HepG2 (cell line): Measurements from ENCODE around the gene WDR31. TPM values are rescaled to one million over a fixed set of nuclear protein-coding genes. Genes with fewer than 3 reads are reported as not detected.

ENCODE experiments used
- AFF4 ChIP-seq: sonication (generic); formaldehyde crosslinking; IDR thresholded peaks from 2 replicates; pipeline ENCODE4 v1.4.0; 2020; ENCODE audit warnings: missing genetic modification reagents
- BCL6 ChIP-seq: IDR thresholded peaks from 2 replicates; pipeline ENCODE4 v1.6.1; 2016; ENCODE audit warnings: missing genetic modification reagents, missing compliant biosample characterization
- BRF2 ChIP-seq: sonication (generic); formaldehyde crosslinking; IDR thresholded peaks from 2 replicates; pipeline ENCODE4 v1.8.1; 2022; ENCODE audit warnings: mild to moderate bottlenecking, missing genetic modification reagents
- DDIT3 ChIP-seq: sonication (generic); formaldehyde crosslinking; IDR thresholded peaks from 2 replicates; pipeline ENCODE4 v1.4.0; 2020; ENCODE audit warnings: mild to moderate bottlenecking, missing genetic modification reagents
- GZF1 ChIP-seq: sonication (generic); formaldehyde crosslinking; IDR thresholded peaks from 2 replicates; pipeline ENCODE4 v1.5.1; 2020; ENCODE audit warnings: mild to moderate bottlenecking, missing genetic modification reagents
- HMGA1 ChIP-seq: sonication (generic); formaldehyde crosslinking; conservative IDR thresholded peaks from 2 replicates; pipeline ENCODE4 v1.4.0; 2020; ENCODE audit warnings: missing genetic modification reagents
- MAFF ChIP-seq: IDR thresholded peaks from 2 replicates; pipeline ENCODE4 v1.6.1; 2011; ENCODE audit warnings: low read depth, low read length, improper control_type of control experiment
- MEIS1 ChIP-seq: sonication (generic); formaldehyde crosslinking; IDR thresholded peaks from 2 replicates; pipeline ENCODE4 v1.9.0; 2021; ENCODE audit warnings: mild to moderate bottlenecking, missing genetic modification reagents, moderate library complexity, borderline replicate concordance
- MEIS2 ChIP-seq: sonication (generic); formaldehyde crosslinking; IDR thresholded peaks from 2 replicates; pipeline ENCODE4 v1.9.0; 2021; ENCODE audit warnings: mild to moderate bottlenecking, missing genetic modification reagents
- MIER3 ChIP-seq: IDR thresholded peaks from 2 replicates; pipeline ENCODE4 v1.6.1; 2016; ENCODE audit warnings: missing compliant biosample characterization, borderline replicate concordance
- MZF1 ChIP-seq: sonication (generic); formaldehyde crosslinking; IDR thresholded peaks from 2 replicates; pipeline ENCODE4 v1.8.1; 2023; ENCODE audit warnings: mild to moderate bottlenecking, missing genetic modification reagents, borderline replicate concordance
- NR2F2 ChIP-seq: IDR thresholded peaks from 2 replicates; pipeline ENCODE4 v1.6.1; 2012; ENCODE audit warnings: low read depth, inconsistent platforms, borderline replicate concordance
- POLR2A ChIP-seq, 2 experiments: IDR thresholded peaks; 2 replicates each; pipeline ENCODE4 v1.6.1; 2011; ENCODE audit warnings: low read depth in 2 of 2, low read length in 2 of 2, mild to moderate bottlenecking in 1 of 2, moderate library complexity in 1 of 2; ENCODE audit not compliant: insufficient read depth in 1 of 2
- RARA ChIP-seq: IDR thresholded peaks from 2 replicates; pipeline ENCODE4 v1.6.1; 2016; ENCODE audit warnings: missing genetic modification reagents, missing compliant biosample characterization
- SAP130 ChIP-seq: IDR thresholded peaks from 2 replicates; pipeline ENCODE4 v1.6.1; 2016; ENCODE audit warnings: low read depth
- SUZ12 ChIP-seq: fragments of 150-350 bp; IDR thresholded peaks from 2 replicates; pipeline ENCODE4 v1.6.1; 2014; ENCODE audit warnings: low read depth, low read length
- TCF12 ChIP-seq, 2 experiments: fragments of 450-650 bp in 1 of 2; sonication (generic) in 1 of 2; formaldehyde crosslinking in 1 of 2; IDR thresholded peaks; 2 replicates each; pipeline versions ENCODE4 v1.6.1 to v1.8.0; 2017 to 2022; ENCODE audit warnings: antibody characterized with exemption in 1 of 2, mild to moderate bottlenecking in 1 of 2, missing genetic modification reagents in 1 of 2, moderate library complexity in 1 of 2
- TCF7L2 ChIP-seq: IDR thresholded peaks from 2 replicates; pipeline ENCODE4 v1.6.1; 2011; ENCODE audit warnings: mild to moderate bottlenecking, low read depth, low read length, moderate library complexity
- TOE1 ChIP-seq: sonication (generic); formaldehyde crosslinking; IDR thresholded peaks from 2 replicates; pipeline ENCODE4 v1.4.0; 2020; ENCODE audit warnings: mild to moderate bottlenecking, missing genetic modification reagents
- TOPORS ChIP-seq: sonication (generic); formaldehyde crosslinking; IDR thresholded peaks from 2 replicates; pipeline ENCODE4 v1.8.0; 2023; ENCODE audit warnings: mild to moderate bottlenecking, missing genetic modification reagents
- TSC22D2 ChIP-seq: sonication (generic); formaldehyde crosslinking; IDR thresholded peaks from 2 replicates; pipeline ENCODE4 v1.5.1; 2020; ENCODE audit warnings: missing genetic modification reagents, mild to moderate bottlenecking, borderline replicate concordance
- ZFP1 ChIP-seq: IDR thresholded peaks from 2 replicates; pipeline ENCODE4 v1.6.1; 2016
- ZNF616 ChIP-seq: sonication (generic); formaldehyde crosslinking; IDR thresholded peaks from 2 replicates; pipeline ENCODE4 v1.5.0; 2020; ENCODE audit warnings: low read depth, mild to moderate bottlenecking, missing genetic modification reagents
- ZNF737 ChIP-seq: sonication (generic); formaldehyde crosslinking; IDR thresholded peaks from 2 replicates; pipeline ENCODE4 v1.5.0; 2020; ENCODE audit warnings: missing genetic modification reagents, mild to moderate bottlenecking, borderline replicate concordance
- ZNF766 ChIP-seq: sonication (generic); formaldehyde crosslinking; IDR thresholded peaks from 2 replicates; pipeline ENCODE4 v1.5.0; 2020; ENCODE audit warnings: missing genetic modification reagents, borderline replicate concordance
- ZNF773 ChIP-seq: sonication (generic); formaldehyde crosslinking; IDR thresholded peaks from 2 replicates; pipeline ENCODE4 v1.4.0; 2020; ENCODE audit warnings: missing genetic modification reagents, borderline replicate concordance
- polyA plus RNA-seq, 8 experiments: library from polyadenylated mRNA; depleted of rRNA in 3 of 8; stranded (reverse) in 7 of 8; unstranded in 1 of 8; fragments of >200 nt; fragmentation: Illumina TruSeq in 4 of 8; extraction: Trizol in 4 of 8; gene quantifications; 2 replicates each; pipeline versions ENCODE4 v1.2.1 to v1.2.3, GENCODE V29; 2011 to 2016; ENCODE audit warnings: low read depth in 4 of 8, missing spikeins in 1 of 8, mixed read lengths in 1 of 8; ENCODE audit not compliant: insufficient read depth in 1 of 8
- total RNA-seq, 5 experiments: library from RNA; depleted of rRNA; stranded (reverse); fragments of >200 nt; fragmentation: Illumina TruSeq; extraction: Trizol; gene quantifications; 2 replicates each; pipeline ENCODE4 v1.2.3, GENCODE V29; 2016; ENCODE audit warnings: low read depth in 1 of 5

Gene WDR31
- total and polyA plus RNA-seq, 2 of the 13 experiments (the other 11 are each of a cell fraction or from before 2014, with no cell fraction given), result 0.33 to 1.7 TPM

DNA sequence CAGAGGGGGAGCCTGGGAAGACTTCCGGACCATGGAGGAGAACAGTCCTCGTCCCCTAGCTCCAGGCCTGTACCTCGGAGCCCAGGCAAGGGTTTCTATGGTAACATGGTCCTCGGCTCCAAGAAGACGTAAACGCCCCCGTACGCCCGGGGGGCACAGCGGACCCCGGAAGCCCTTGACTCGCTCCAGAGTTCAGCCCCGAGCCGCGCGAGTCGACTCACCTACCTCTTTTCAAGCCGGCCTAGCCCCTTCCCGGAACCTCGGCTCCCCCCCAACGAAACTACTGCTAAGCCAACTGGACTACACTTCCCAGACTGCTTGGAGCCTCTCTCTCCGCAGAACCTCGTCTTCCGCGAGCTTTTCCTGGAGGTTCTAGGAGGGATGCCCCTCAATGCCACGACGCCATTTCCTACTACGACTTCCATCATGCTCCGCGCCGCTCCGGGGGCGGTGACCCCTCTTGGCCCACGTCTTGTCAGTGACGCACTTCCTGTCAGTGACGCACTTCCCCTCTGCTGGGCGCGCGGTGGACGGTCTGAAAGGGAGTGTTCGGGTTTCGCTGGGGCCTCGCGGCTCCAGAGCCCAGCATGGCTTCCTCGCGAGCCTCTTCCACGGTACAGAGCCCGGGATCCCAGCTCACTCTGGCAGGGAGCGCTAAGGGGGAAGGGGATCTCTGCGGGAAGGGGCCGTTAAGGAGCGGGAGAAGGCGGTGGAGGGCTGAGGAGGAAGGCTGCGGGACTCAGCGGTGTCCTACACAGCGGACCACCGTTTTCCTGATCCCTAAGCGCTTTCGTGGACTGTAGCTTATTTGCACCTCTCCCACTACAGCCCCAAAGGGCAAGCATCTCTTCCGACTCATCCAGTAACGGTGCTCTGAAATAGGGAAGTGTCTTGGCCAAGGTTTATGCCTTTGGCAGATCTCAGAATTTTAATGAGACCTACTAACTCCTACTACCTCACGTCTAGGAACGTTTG, 64.6 kb downstream of the WDR31 start, which contains the start of the genes CDC26 and PRPF4 (continued):
- no peak for TF ChIP-seq ZNF737 (CRISPR knock-in tag)
- 0 out of 2 replicates have a peak, but pooled peaks have one; percentile 5 for TF ChIP-seq RARA (CRISPR knock-in tag)
- TF ChIP-seq TOPORS (CRISPR knock-in tag), result 0 out of 2 replicates have a peak, but pooled peaks have one; percentile 67
- no peak for TF ChIP-seq MEIS2 (CRISPR knock-in tag)
- TF ChIP-seq MIER3 (CRISPR knock-in tag), result peak; percentile 78; the same call in 1 of the 2 replicates
- no peak for TF ChIP-seq TOE1 (CRISPR knock-in tag)
- peak; percentile 97 for TF ChIP-seq SAP130 (CRISPR knock-in tag)
- TF ChIP-seq MZF1 (CRISPR knock-in tag), result no peak
- no peak for TF ChIP-seq TCF12 (IDR thresholded peaks at IDR 0.05)
- no peak; the same call in 1 of the 2 replicates for TF ChIP-seq TCF12 (CRISPR knock-in tag; IDR thresholded peaks at IDR 0.05)
- no peak for TF ChIP-seq NR2F2
- peak; percentile 21; the same call in 1 of the 2 replicates for TF ChIP-seq MEIS1 (CRISPR knock-in tag)
- no peak for TF ChIP-seq MAFF
- TF ChIP-seq TSC22D2 (CRISPR knock-in tag), result no peak
- no peak for TF ChIP-seq HMGA1 (CRISPR knock-in tag)
- peak; percentile 55; the same call in 1 of the 2 replicates for TF ChIP-seq SUZ12
- TF ChIP-seq BRF2, result peak; percentile 78; the same call in 1 of the 2 replicates
- TF ChIP-seq DDIT3, result no peak
- TF ChIP-seq ZNF766 (CRISPR knock-in tag), result 0 out of 2 replicates have a peak, but pooled peaks have one; percentile 28
- no peak for TF ChIP-seq TCF7L2
- TF ChIP-seq ZNF773 (CRISPR knock-in tag), result no peak
- peak; percentile 91 to 97 for TF ChIP-seq POLR2A (IDR thresholded peaks at IDR 0.05; ENCODE audit: insufficient read depth in 1 of 2, low read depth in 2 of 2, low read length in 2 of 2)
- TF ChIP-seq ZNF616, result peak; percentile 51; the same call in 1 of the 2 replicates
- TF ChIP-seq AFF4 (CRISPR knock-in tag), result no peak
- 0 out of 2 replicates have a peak, but pooled peaks have one; percentile 32 for TF ChIP-seq GZF1 (CRISPR knock-in tag)
- TF ChIP-seq ZFP1, result no peak
- no peak; the same call in 1 of the 2 replicates for TF ChIP-seq BCL6 (CRISPR knock-in tag)
